HG03460 (cell line): Measurements from ENCODE around the gene EVI2B.
"Not testable (repeated sequence)": the region's sequence is repeated elsewhere in the genome, so short reads cannot be mapped to it uniquely, and the experiment has no call there.

Experiments
- ATAC-seq: cut with Tn5 transposase; IDR thresholded peaks from one replicate; pipeline ENCODE4 v1.9.1; 2021; ENCODE audit not compliant: unreplicated experiment

Gene EVI2B

DNA sequence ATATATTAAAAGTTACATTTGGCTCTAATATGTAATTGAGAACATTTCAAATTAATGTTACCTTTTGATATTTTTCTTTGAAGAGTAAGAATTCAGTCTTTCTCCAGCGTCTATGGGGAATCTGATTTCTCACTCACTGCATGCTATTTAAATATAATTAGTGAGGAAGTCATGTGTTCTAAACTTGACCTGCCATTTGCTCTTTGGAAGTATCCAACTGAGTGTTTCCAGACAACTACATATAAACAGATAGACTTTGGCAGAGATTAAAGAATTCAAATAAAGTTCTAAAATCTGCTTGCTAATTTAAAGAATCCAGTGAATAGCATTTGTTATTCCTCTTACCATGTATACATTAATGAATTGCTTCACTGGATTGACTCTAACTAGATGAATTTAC is 40.3 kb downstream of the EVI2B start:
- ATAC-seq = no peak

DNA sequence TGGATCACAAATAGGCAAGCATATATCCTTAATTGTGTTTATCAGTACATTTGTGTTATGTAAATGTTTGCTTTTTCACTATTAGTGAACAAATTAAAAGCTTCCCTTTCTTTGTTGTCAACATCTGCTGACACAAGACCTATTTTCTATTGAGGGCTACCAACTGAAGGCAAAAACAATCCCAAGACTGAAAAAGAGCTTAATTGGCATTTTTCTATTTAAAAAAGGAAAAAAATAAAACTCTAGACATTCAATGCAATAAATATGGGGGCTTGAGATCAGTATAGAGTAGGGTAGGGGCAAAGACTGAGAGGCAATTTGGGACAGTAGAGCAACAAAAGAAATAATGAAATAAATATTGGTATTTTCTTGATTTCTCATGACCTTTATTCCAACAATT is 41.1 kb downstream of the EVI2B start:
- no peak for ATAC-seq

DNA sequence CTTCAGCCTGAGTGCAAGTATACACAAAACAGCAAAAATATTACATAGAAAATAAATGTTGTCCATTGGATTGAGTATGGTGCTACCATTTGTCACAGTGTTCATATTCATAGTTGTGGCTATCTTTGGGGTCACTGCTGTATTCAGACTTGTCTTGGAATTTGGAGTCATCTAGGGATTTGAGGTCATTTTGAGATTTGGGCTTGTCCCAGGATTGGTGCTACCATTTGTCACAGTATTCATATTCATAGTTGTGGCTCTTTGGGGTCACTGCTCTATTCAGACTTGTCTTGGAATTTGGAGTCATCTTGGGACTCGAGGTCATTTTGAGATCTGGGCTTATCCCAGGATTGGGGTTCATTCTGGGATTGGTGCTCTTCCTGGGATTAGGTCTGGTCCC is 41.6 kb downstream of the EVI2B start:
- no peak for ATAC-seq

DNA sequence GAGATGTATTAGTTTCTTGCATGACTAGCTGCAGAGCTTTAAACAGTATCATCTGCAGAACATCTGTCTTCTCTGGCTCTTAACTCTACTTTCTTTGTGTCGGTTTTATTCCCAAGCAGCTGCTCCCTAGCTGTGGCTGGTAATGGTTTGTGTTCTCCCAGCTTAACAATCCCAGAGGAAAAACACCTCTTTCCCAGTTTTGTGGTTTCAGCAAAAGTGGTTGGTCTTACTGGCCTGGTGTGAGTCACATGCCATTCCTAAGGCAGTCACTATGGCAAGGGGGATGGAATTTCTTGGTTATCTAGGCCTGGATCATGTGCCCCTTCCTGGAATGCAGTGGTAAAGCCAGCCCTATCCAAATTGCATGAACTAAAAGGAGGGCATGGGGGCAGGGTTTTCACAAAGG is 44.3 kb downstream of the EVI2B start:
- no peak for ATAC-seq

DNA sequence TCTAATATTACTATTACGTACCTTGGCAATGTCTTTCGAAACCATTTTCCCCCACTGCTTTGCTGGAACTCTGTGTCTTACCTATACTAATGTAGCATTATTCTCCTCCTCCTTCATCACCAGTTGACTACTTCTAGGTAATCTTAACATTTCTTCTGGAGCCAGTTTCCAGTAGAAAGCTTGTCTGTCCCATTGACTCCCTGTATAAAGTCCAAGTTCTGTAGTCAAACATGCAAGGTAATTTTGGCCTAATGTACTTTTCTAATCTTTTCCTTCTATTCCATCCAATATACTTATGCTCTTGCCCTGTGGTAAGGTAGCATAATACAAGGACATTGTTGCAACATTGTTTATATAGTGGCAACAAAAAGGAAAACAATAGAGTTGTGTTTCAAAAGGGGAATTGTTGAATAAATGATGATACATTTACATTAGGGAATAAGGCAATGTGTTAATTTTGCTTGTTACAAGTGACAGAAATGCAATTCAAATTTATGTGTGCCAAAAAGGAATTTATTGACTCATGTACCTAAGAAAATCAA is 44.7 kb downstream of the EVI2B start:
- ATAC-seq = no peak

DNA sequence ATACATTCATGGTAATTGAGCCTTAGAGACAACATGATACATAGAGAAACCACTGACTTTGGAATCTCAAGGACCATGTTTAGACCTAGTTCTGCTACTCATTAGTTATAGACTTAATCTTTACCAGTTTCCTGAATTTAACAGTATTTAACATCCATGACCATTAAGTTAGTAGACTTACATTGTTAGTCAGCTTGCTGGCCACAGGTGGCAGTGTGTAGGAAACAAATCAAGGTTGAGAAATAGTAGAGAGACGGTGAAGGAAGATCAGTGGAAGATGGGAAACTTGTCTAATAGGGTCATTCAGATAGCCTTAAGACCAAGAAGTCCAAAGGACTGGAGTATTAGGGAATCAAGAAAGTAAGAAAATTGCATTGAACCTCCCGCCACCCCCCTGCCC is 47.8 kb downstream of the EVI2B start:
- no peak for ATAC-seq

DNA sequence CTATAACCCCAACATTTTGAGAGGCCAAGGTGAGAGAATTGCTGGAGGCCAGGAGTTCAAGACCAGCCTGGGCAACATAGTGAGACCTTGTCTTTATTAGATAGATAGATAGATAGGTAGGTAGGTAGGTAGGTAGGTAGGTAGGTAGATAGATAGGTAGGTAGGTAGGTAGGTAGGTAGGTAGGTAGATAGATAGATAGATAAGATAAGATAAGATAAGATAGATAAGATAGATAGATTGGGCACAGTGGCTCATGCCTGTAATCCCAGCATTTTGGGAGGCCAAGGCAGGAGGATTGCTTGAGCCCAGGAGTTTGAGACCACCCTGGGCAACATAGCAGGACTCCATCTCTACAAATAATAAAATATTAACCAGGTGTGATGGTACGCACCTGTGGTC is 50.9 kb downstream of the EVI2B start:
- not testable (repeated sequence) for ATAC-seq

DNA sequence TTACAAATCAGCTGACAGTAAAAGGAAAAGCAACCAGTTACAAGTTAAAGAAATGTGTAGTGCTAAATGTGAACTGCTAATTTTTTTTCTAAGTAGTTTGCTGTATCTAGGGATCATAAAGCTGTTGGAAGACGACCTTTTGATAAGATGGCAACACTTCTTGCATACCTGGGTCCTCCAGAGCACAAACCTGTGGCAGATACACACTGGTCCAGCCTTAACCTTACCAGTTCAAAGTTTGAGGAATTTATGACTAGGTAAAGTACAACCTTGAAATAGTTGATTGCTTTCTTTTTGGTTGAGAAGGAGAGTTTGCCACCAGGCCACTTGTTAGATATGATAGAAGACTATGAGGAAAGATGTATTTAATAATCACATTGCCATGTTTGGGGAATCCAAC is 52.3 kb downstream of the EVI2B start:
- no peak for ATAC-seq

DNA sequence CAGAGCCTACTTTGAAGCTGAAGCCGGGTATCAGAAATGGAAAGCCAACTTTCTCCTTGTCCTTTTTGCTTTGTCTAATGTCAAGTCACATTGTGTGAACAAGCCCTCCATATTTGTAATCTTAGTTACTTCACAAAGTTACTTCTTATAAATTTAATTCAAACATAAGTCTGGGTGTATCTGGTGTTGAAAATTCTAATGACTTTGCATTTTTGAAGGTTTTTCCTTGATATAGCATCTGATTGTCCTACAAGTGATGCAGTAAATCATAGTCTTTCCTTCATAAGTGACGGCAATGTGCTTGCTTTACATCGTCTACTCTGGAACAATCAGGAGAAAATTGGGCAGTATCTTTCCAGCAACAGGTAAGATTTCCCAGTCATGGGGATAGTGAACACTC is 53.7 kb downstream of the EVI2B start:
- no peak for ATAC-seq

DNA sequence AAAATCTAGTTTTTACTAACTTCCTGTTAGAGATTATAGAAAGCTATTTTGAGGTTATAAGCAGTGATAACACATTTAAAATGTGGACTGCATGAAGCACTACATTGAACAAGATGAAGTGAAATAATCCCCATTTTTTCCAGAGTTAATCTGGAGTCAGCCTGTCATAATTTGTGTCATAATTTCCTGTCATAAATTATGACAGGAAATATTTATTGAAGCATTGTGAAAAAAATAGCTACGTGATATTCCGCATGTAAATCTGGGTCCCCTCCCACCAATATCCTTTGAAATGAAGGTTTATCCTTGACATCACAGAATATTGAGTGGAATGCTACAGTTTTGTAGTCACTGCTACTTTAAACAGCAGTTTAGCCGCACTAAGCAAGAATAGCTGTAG is 56.9 kb downstream of the EVI2B start:
- ATAC-seq = no peak

DNA sequence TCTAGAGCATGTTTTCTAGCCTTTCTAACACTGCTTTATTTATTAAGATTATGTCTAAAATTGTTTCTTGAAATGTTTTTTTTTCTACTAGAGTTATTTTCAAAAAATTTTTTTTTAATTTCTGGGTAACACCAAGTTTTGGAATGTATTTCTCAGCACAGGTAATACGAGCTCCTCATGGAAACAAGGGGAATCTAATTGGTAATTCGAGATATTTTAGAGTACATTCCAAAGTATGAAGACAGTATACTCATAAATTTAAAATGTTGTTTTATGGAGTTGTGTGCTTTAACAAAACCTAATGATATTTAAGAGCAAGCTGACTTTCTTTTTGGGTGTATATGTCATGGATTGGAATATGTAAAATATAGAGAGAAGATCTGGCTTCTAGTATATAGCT is 59.2 kb downstream of the EVI2B start:
- ATAC-seq = no peak
